BJ (cell line): ENCODE data around the gene KIRREL3. TPM values are rescaled to one million over a fixed set of nuclear protein-coding genes. Genes with fewer than 3 reads are reported as not detected.

Source experiments
- CTCF ChIA-PET: fragments of 350-600 bp; formaldehyde crosslinking; extraction: SDS; loops from one replicate; lab custom pipeline; 2021; ENCODE audit warnings: antibody characterized with exemption, inconsistent platforms; lab: Yijun Ruan, JAX
- POLR2A ChIA-PET: fragments of 300-600 bp; sonication (Branson Sonifier 250); formaldehyde crosslinking; extraction: SDS; loops from one replicate; lab custom pipeline; 2021; ENCODE audit warnings: antibody characterized with exemption; lab: Charles Lee
- DNase-seq: peaks from one replicate; pipeline ENCODE4 v3.0.0-alpha.2; 2011; ENCODE audit warnings: low read depth
- H3K27me3 ChIP-seq: 2 replicates; pipeline ENCODE4 v1.6.0; 2011; ENCODE audit warnings: low read length; ENCODE audit not compliant: control insufficient read depth, insufficient read depth
- H3K36me3 ChIP-seq: 2 replicates; pipeline ENCODE4 v1.5.1; 2011; ENCODE audit warnings: low read length; ENCODE audit not compliant: control insufficient read depth, insufficient read depth
- H3K4me3 ChIP-seq: 2 replicates; pipeline ENCODE4 v1.5.1; 2011; ENCODE audit warnings: low read depth, mild to moderate bottlenecking, control low read depth, low read length
- polyA plus RNA-seq: library from polyadenylated mRNA; depleted of rRNA; stranded (reverse); fragments of >200 nt; gene quantifications from 2 replicates; pipeline ENCODE4 v1.2.3, GENCODE V29; 2011
- TF ChIP-seq, protein P1 (sequence below): IDR thresholded peaks from 2 replicates; pipeline ENCODE4 v1.5.1; 2011; ENCODE audit warnings: low read depth, mild to moderate bottlenecking, control low read depth, inconsistent platforms, low read length, moderate library complexity; ENCODE audit not compliant: insufficient read depth

The KIRREL3 gene
- polyA plus RNA-seq, 1 experiment, result 19.6 TPM

DNA sequence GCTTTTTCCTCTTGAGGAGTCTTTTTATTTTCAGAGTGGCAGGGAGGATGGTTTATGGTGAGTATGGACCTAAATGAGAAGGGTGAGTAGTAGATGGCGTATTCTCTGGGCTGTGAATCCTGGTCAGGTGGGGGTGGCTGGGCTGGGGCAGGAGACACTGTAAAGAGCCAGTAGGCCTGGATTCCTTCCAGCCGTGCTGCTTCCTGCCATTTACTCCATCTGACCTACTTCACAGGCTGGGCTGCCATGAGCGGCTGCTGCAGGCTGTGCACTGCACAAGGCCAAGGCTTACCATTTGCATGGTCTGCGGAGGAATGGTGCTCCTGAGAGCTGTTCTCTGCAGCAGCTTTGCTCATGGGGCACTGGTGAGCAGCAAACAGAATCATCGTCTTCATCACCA is 297.6 kb downstream of the KIRREL3 start:
- POLR2A ChIA-PET, result no interaction called here
- CTCF ChIA-PET, result interaction anchor here (1.5 kb wide), 1 partner anchor 11 kb away, joined by 3 read pairs; no protein-coding TSS in a partner anchor
- TF ChIP-seq, protein P1, sequence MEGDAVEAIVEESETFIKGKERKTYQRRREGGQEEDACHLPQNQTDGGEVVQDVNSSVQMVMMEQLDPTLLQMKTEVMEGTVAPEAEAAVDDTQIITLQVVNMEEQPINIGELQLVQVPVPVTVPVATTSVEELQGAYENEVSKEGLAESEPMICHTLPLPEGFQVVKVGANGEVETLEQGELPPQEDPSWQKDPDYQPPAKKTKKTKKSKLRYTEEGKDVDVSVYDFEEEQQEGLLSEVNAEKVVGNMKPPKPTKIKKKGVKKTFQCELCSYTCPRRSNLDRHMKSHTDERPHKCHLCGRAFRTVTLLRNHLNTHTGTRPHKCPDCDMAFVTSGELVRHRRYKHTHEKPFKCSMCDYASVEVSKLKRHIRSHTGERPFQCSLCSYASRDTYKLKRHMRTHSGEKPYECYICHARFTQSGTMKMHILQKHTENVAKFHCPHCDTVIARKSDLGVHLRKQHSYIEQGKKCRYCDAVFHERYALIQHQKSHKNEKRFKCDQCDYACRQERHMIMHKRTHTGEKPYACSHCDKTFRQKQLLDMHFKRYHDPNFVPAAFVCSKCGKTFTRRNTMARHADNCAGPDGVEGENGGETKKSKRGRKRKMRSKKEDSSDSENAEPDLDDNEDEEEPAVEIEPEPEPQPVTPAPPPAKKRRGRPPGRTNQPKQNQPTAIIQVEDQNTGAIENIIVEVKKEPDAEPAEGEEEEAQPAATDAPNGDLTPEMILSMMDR, result no peak
- no peak for DNase-seq
- no peak overlapping the region for H3K4me3 ChIP-seq
- no peaks in the 10 kb centered on the region for H3K27me3 ChIP-seq
- no peaks in the 10 kb centered on the region for H3K36me3 ChIP-seq

DNA sequence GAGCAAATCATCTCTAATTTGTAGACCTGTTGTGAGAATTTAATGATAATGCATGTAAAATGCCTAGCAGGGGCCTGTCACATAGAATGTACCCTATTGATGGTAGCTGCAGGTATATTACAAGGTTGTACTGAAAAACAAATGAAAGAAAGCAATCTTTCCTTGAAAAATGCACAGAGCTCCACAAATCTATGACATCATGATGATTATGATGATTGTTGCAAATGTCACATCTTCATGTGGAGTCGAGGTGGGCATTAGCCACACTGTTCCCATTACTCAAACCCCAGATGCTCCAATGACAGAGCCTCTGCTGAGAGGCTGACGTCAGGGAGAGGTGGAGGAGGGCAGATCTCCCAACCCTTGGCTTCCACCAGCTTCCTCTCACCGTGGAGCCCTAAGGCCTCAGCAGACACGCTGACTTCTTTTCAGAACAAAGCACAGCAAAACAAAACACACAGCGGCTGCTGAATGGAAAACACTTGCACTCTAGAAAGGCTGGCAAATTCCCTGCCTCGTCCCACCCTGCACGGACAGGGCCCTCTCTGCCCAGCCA is 298.3 kb downstream of the KIRREL3 start:
- no peak for DNase-seq
- TF ChIP-seq, protein P1, result no peak
- Histone ChIP-seq H3K4me3 (no peak overlapping the region), H3K36me3 (no peaks in the 10 kb centered on the region), H3K27me3 (no peaks in the 10 kb centered on the region)
- POLR2A ChIA-PET, result no interaction called here
- CTCF ChIA-PET, result interaction anchor here (1.5 to 2.2 kb wide), 2 partner anchors 10 to 288 kb away, joined by 3 to 7 read pairs; no protein-coding TSS in a partner anchor

DNA sequence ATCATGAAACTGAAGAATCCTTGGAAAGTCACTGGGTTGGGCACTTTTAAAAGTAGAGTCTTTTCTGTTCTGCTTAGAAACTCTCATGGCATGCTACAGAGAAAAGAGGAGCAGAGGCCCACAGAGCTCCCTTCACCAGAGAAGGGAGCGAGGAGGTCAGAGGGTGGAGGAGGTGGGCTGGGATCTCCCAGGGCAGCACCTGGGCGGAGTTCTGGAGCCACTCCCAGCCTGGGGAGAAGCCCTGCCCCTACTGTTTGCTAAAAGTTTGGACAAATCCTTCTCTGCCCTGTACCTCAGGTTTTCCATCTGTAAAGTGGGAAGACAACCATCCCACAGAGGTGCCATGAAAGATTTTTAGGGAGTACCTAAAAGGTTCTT is 299.1 kb downstream of the KIRREL3 start:
- CTCF ChIA-PET, result interaction anchor here (1.5 to 2.2 kb wide), 3 partner anchors 9 to 289 kb away, joined by 3 to 7 read pairs (median 4); no protein-coding TSS in a partner anchor

DNA sequence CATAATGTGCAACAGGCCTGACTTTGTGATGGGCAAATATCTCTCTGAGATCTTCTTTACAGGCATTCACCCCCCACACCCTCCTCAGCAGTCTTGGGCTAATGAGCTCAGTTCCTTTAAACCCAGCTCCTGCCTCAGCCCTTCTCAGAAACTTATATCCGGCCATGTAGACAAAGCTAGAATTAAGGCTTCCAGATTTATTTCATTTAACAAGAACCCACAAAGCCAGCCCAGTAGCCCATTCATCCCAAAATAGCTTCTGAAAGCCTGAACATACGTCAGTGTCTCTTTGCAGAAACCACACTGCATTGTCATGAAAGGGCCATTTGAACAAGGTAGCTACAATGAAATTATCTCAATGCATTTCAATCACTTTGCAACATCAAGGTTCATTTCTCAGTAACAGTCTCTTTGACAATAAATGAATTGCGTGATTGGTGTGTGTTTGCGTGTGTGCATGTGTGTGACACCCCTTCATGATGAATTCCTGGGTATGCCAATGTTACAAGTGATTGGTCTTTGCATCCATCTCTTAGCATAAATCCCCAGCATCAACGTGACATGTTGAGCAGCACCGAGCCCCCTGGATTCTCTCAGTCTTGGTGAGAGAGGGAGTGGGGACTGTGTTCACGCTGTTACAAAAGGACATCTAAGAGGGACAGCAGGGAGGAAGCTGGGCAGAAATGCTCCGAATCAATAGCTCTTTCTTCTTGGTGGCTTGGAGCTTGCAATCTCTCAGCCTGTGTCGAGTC is 299.6 kb downstream of the KIRREL3 start:
- no peaks in the 10 kb centered on the region for H3K27me3 ChIP-seq
- TF ChIP-seq, protein P1, result no peak
- H3K4me3 ChIP-seq, result no peak overlapping the region
- no peak for DNase-seq
- ChIA-PET POLR2A (no interaction called here), CTCF (interaction anchor here (1.3 to 2.2 kb wide), 4 partner anchors 11 to 290 kb away, joined by 3 to 7 read pairs (median 5); no protein-coding TSS in a partner anchor)
- H3K36me3 ChIP-seq, result no peaks in the 10 kb centered on the region

More for the DNA sequence above, 299.1 kb downstream of the KIRREL3 start:
- Histone ChIP-seq H3K27me3 (no peaks in the 10 kb centered on the region), H3K36me3 (no peaks in the 10 kb centered on the region), H3K4me3 (no peak overlapping the region)
- TF ChIP-seq, protein P1, result no peak
- POLR2A ChIA-PET, result no interaction called here
- no peak for DNase-seq

DNA sequence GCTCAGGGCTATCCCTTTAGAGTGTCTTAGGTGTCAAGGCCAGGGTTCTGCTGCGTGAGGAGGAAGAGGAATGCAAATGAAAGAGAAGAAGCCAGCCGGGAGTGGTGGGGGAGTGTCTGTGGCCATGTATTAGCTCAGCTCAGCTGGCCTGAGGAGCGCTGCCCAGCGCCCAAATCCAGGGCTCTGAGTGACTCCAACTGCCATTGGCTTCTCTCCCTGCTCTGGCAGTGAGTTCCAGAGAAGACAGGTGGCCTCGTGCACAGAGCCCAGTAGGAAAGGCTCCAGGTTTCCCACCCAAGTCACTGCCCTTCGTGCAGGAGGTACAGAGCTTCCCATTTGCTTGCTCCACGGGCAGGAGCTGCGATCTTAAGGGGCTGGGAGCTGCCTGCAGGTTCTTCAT is 302.0 kb downstream of the KIRREL3 start:
- Histone ChIP-seq H3K36me3 (no peaks in the 10 kb centered on the region), H3K4me3 (no peak overlapping the region), H3K27me3 (no peaks in the 10 kb centered on the region)
- ChIA-PET POLR2A (no interaction called here), CTCF (no interaction called here)
- DNase-seq, result no peak
- TF ChIP-seq, protein P1, result no peak
